K562 (cell line): ENCODE data around the gene SYMPK. TPM values are rescaled to one million over a fixed set of nuclear protein-coding genes. Genes with fewer than 3 reads are reported as not detected.

Experiments used
- CBX1 ChIP-seq: sonication (generic); IDR thresholded peaks from 2 replicates; pipeline ENCODE4 v1.6.1; 2016; ENCODE audit warnings: antibody characterized with exemption, low read depth, mild to moderate bottlenecking
- CREBBP ChIP-seq: IDR thresholded peaks from one replicate; pipeline ENCODE4 v1.6.1; 2012; ENCODE audit warnings: low read depth, mild to moderate bottlenecking, control low read depth, inconsistent platforms, low read length
- PHB2 ChIP-seq: fragments of 450-650 bp; IDR thresholded peaks from 2 replicates; pipeline ENCODE4 v1.6.1; 2017; ENCODE audit warnings: low read depth
- PHF21A ChIP-seq: fragments of 450-650 bp; IDR thresholded peaks from 2 replicates; pipeline ENCODE4 v1.6.1; 2017; ENCODE audit warnings: low read depth, borderline replicate concordance
- SP2 ChIP-seq: IDR thresholded peaks from 2 replicates; pipeline ENCODE4 v1.6.1; 2011; ENCODE audit warnings: mild to moderate bottlenecking, low read depth, low read length, moderate library complexity; ENCODE audit not compliant: poor library complexity, severe bottlenecking; ENCODE audit errors: extremely low read depth
- TEAD1 ChIP-seq, 2 experiments: fragments of 450-650 bp in 1 of 2; sonication (generic) in 1 of 2; formaldehyde crosslinking; IDR thresholded peaks; 2 replicates each; pipeline versions ENCODE4 v1.4.0 to v1.8.0; 2020 to 2022; ENCODE audit warnings: mild to moderate bottlenecking in 2 of 2, missing genetic modification reagents in 1 of 2
- ZNF764 ChIP-seq: fragments of 250-450 bp; sonication (Bioruptor Pico); IDR thresholded peaks from 2 replicates; pipeline ENCODE4 v1.4.0; 2020; ENCODE audit warnings: low read depth, mild to moderate bottlenecking, moderate library complexity
- polyA plus RNA-seq, 8 experiments: library from polyadenylated mRNA; depleted of rRNA in 4 of 8; stranded (reverse) in 5 of 8; unstranded in 3 of 8; fragments of >200 nt; fragmentation: Nextera tagmentation in 2 of 8; fragmentation: Illumina TruSeq in 1 of 8; extraction: Ambion mirVana in 2 of 8; extraction: Trizol in 1 of 8; gene quantifications; 2 replicates each; pipeline versions ENCODE4 v1.2.1 to v1.2.3, GENCODE V29; 2011 to 2014; ENCODE audit warnings: inconsistent platforms in 1 of 8, missing spikeins in 1 of 8
- total RNA-seq, 7 experiments: library from RNA; depleted of rRNA in 6 of 7; stranded (reverse); fragments of >200 nt in 6 of 7; fragmentation: Illumina TruSeq in 2 of 7; extraction: Trizol in 2 of 7; gene quantifications; 2 replicates each; pipeline versions ENCODE4 v1.2.1 to v1.2.3, GENCODE V29; 2011 to 2021; ENCODE audit warnings: low replicate concordance in 1 of 7
- TF ChIP-seq, protein P1 (sequence below): fragments of 250-450 bp; sonication (Bioruptor Pico); IDR thresholded peaks from 2 replicates; pipeline ENCODE4 v1.4.0; 2020
- TF ChIP-seq, protein P2 (sequence below), 2 experiments: fragments of 200-800 bp in 1 of 2; sonication (Bioruptor generic) in 1 of 2; sonication (generic) in 1 of 2; formaldehyde crosslinking in 1 of 2; IDR thresholded peaks in 1 of 2; conservative IDR thresholded peaks in 1 of 2; 2 replicates each; pipeline versions ENCODE4 v1.5.0 to v1.6.1; 2016 to 2020; ENCODE audit warnings: missing compliant biosample characterization in 1 of 2, missing genetic modification characterization in 1 of 2, missing genetic modification reagents in 1 of 2
- TF ChIP-seq, protein P3 (sequence below): fragments of 450-650 bp; formaldehyde crosslinking; IDR thresholded peaks from 2 replicates; pipeline ENCODE4 v1.4.0; 2020; ENCODE audit warnings: mild to moderate bottlenecking, mixed read lengths
- TF ChIP-seq, protein P4 (sequence below): fragments of 450-650 bp; formaldehyde crosslinking; IDR thresholded peaks from 2 replicates; pipeline ENCODE4 v1.4.0; 2022; ENCODE audit warnings: missing genetic modification characterization
- TF ChIP-seq, protein P5 (sequence below): IDR thresholded peaks from 2 replicates; pipeline ENCODE4 v1.6.1; 2012; ENCODE audit warnings: low read depth, low read length, improper control_type of control experiment, borderline replicate concordance

Gene SYMPK
- total and polyA plus RNA-seq, 9 of the 15 experiments (the other 6 are each of a cell fraction or from before 2014, with no cell fraction given), result 0.73 to 95.5 (median 58.4) TPM

DNA sequence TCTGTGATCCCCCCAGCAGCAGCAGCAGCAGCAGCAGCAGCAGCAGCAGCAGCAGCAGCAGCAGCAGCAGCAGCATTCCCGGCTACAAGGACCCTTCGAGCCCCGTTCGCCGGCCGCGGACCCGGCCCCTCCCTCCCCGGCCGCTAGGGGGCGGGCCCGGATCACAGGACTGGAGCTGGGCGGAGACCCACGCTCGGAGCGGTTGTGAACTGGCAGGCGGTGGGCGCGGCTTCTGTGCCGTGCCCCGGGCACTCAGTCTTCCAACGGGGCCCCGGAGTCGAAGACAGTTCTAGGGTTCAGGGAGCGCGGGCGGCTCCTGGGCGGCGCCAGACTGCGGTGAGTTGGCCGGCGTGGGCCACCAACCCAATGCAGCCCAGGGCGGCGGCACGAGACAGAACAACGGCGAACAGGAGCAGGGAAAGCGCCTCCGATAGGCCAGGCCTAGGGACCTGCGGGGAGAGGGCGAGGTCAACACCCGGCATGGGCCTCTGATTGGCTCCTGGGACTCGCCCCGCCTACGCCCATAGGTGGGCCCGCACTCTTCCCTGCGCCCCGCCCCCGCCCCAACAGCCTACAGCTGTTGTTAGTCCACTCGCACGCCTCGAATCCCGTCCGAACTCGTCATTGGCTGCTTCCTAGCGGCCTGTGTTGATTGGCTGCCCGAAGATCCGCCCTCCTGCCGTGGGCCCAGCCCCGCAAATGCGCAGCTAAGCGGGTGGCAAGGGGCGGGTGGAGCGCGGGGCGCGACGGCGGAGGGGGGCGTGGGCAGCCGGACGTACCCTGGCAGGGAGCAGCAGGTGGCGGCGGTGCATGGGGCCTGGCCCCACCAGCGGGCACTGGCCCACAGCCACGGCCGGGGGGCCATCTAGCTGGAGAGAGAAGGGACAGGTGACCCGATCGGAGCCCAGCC is 92.5 kb downstream of the SYMPK start (continued):
- TF ChIP-seq, protein P1, sequence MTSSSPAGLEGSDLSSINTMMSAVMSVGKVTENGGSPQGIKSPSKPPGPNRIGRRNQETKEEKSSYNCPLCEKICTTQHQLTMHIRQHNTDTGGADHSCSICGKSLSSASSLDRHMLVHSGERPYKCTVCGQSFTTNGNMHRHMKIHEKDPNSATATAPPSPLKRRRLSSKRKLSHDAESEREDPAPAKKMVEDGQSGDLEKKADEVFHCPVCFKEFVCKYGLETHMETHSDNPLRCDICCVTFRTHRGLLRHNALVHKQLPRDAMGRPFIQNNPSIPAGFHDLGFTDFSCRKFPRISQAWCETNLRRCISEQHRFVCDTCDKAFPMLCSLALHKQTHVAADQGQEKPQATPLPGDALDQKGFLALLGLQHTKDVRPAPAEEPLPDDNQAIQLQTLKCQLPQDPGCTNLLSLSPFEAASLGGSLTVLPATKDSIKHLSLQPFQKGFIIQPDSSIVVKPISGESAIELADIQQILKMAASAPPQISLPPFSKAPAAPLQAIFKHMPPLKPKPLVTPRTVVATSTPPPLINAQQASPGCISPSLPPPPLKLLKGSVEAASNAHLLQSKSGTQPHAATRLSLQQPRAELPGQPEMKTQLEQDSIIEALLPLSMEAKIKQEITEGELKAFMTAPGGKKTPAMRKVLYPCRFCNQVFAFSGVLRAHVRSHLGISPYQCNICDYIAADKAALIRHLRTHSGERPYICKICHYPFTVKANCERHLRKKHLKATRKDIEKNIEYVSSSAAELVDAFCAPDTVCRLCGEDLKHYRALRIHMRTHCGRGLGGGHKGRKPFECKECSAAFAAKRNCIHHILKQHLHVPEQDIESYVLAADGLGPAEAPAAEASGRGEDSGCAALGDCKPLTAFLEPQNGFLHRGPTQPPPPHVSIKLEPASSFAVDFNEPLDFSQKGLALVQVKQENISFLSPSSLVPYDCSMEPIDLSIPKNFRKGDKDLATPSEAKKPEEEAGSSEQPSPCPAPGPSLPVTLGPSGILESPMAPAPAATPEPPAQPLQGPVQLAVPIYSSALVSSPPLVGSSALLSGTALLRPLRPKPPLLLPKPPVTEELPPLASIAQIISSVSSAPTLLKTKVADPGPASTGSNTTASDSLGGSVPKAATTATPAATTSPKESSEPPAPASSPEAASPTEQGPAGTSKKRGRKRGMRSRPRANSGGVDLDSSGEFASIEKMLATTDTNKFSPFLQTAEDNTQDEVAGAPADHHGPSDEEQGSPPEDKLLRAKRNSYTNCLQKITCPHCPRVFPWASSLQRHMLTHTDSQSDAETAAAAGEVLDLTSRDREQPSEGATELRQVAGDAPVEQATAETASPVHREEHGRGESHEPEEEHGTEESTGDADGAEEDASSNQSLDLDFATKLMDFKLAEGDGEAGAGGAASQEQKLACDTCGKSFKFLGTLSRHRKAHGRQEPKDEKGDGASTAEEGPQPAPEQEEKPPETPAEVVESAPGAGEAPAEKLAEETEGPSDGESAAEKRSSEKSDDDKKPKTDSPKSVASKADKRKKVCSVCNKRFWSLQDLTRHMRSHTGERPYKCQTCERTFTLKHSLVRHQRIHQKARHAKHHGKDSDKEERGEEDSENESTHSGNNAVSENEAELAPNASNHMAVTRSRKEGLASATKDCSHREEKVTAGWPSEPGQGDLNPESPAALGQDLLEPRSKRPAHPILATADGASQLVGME (CRISPR knock-in tag), result no peak
- no peak for TF ChIP-seq CREBBP
- TF ChIP-seq, protein P2, sequence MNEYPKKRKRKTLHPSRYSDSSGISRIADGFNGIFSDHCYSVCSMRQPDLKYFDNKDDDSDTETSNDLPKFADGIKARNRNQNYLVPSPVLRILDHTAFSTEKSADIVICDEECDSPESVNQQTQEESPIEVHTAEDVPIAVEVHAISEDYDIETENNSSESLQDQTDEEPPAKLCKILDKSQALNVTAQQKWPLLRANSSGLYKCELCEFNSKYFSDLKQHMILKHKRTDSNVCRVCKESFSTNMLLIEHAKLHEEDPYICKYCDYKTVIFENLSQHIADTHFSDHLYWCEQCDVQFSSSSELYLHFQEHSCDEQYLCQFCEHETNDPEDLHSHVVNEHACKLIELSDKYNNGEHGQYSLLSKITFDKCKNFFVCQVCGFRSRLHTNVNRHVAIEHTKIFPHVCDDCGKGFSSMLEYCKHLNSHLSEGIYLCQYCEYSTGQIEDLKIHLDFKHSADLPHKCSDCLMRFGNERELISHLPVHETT (CRISPR knock-in tag; conservative IDR thresholded peaks at IDR 0.05 in 1 of 2, IDR thresholded peaks at IDR 0.05 in 1 of 2), result peak in 1 of 2 experiments; percentile 78; a peak in 1 of 4 replicates
- no peak; the same call in 1 of the 2 replicates for TF ChIP-seq PHF21A
- no peak; a peak in 2 of 4 replicates for TF ChIP-seq TEAD1 (CRISPR knock-in tag; IDR thresholded peaks at IDR 0.05)
- no peak for TF ChIP-seq PHB2
- 0 out of 2 replicates have a peak, but pooled peaks have one; percentile 60 for TF ChIP-seq ZNF764 (CRISPR knock-in tag)
- TF ChIP-seq, protein P3, sequence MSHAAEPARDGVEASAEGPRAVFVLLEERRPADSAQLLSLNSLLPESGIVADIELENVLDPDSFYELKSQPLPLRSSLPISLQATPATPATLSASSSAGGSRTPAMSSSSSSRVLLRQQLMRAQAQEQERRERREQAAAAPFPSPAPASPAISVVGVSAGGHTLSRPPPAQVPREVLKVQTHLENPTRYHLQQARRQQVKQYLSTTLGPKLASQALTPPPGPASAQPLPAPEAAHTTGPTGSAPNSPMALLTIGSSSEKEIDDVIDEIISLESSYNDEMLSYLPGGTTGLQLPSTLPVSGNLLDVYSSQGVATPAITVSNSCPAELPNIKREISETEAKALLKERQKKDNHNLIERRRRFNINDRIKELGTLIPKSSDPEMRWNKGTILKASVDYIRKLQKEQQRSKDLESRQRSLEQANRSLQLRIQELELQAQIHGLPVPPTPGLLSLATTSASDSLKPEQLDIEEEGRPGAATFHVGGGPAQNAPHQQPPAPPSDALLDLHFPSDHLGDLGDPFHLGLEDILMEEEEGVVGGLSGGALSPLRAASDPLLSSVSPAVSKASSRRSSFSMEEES, result no peak; the same call in 1 of the 2 replicates
- peak; percentile 86; the same call in 1 of the 2 replicates for TF ChIP-seq CBX1
- TF ChIP-seq SP2, result peak; percentile 50
- TF ChIP-seq, protein P4, sequence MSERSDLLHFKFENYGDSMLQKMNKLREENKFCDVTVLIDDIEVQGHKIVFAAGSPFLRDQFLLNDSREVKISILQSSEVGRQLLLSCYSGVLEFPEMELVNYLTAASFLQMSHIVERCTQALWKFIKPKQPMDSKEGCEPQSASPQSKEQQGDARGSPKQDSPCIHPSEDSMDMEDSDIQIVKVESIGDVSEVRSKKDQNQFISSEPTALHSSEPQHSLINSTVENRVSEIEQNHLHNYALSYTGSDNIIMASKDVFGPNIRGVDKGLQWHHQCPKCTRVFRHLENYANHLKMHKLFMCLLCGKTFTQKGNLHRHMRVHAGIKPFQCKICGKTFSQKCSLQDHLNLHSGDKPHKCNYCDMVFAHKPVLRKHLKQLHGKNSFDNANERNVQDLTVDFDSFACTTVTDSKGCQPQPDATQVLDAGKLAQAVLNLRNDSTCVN (CRISPR knock-in tag), result 0 out of 2 replicates have a peak, but pooled peaks have one; percentile 72
- TF ChIP-seq, protein P5, sequence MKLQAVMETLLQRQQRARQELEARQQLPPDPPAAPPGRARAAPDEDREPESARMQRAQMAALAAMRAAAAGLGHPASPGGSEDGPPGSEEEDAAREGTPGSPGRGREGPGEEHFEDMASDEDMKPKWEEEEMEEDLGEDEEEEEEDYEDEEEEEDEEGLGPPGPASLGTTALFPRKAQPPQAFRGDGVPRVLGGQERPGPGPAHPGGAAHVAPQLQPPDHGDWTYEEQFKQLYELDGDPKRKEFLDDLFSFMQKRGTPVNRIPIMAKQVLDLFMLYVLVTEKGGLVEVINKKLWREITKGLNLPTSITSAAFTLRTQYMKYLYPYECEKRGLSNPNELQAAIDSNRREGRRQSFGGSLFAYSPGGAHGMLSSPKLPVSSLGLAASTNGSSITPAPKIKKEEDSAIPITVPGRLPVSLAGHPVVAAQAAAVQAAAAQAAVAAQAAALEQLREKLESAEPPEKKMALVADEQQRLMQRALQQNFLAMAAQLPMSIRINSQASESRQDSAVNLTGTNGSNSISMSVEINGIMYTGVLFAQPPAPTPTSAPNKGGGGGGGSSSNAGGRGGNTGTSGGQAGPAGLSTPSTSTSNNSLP, result no peak
